ENCODE measurements around the gene LYST.
"Not testable (repeated sequence)": the region's sequence is repeated elsewhere in the genome, so short reads cannot be mapped to it uniquely, and the experiment has no call there.

The LYST gene

DNA sequence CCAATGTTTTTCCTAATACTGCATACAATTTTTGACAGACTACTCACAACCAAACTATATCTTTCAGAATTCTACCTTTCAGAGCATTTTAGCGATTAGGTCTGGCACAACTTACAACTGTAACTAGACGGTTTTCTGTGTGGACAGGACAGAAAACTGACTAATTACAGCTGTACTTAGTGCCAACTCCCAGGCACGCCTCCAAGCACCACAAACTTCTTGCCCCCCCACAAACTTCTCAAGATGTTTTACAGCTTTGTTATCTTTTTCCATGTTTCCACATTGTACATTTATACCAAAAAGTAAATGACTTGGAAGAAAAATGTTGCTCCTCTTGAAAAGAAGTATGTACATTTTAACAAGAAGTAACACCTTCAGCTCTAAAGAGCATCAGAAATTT lies 13.8 kb downstream of the LYST start:
- Histone ChIP-seq H3K79me2 (ENCODE audit: control insufficient read depth, low read length) (no peaks in the 10 kb centered on the region), H3K27me3 (ENCODE audit: control insufficient read depth, low read length) (peaks cover 8% of the 10 kb centered on the region), H3K9me3 (ENCODE audit: control insufficient read depth, insufficient read depth, low read length) (no peaks in the 10 kb centered on the region), H3K27ac (ENCODE audit: low read depth, low read length) (no peak overlapping the region), H4K20me1 (ENCODE audit: control insufficient read depth, insufficient read depth, low read depth, low read length) (no peaks in the 10 kb centered on the region), H3K4me3 (ENCODE audit: low read length) (no peak overlapping the region), H3K4me2 (ENCODE audit: low read length) (no peak overlapping the region), H3F3A (ENCODE audit: control insufficient read depth, insufficient read depth) (no peaks in the 10 kb centered on the region; the same call in 1 of the 2 replicates), H3K36me3 (ENCODE audit: control insufficient read depth, low read length) (no peaks in the 10 kb centered on the region), H3K4me1 (ENCODE audit: control insufficient read depth, low read length) (no peaks in the 10 kb centered on the region), H3K9me2 (replicated peaks; ENCODE audit: control insufficient read depth, low read length) (no peaks in the 10 kb centered on the region)
- TF ChIP-seq, protein P1, sequence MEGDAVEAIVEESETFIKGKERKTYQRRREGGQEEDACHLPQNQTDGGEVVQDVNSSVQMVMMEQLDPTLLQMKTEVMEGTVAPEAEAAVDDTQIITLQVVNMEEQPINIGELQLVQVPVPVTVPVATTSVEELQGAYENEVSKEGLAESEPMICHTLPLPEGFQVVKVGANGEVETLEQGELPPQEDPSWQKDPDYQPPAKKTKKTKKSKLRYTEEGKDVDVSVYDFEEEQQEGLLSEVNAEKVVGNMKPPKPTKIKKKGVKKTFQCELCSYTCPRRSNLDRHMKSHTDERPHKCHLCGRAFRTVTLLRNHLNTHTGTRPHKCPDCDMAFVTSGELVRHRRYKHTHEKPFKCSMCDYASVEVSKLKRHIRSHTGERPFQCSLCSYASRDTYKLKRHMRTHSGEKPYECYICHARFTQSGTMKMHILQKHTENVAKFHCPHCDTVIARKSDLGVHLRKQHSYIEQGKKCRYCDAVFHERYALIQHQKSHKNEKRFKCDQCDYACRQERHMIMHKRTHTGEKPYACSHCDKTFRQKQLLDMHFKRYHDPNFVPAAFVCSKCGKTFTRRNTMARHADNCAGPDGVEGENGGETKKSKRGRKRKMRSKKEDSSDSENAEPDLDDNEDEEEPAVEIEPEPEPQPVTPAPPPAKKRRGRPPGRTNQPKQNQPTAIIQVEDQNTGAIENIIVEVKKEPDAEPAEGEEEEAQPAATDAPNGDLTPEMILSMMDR (IDR thresholded peaks at IDR 0.05; ENCODE audit: low read depth, low read length, poor library complexity, severe bottlenecking) = no peak
- TF ChIP-seq EZH2phosphoT487 (IDR thresholded peaks at IDR 0.05; ENCODE audit: borderline replicate concordance, low read length) = no peak

DNA sequence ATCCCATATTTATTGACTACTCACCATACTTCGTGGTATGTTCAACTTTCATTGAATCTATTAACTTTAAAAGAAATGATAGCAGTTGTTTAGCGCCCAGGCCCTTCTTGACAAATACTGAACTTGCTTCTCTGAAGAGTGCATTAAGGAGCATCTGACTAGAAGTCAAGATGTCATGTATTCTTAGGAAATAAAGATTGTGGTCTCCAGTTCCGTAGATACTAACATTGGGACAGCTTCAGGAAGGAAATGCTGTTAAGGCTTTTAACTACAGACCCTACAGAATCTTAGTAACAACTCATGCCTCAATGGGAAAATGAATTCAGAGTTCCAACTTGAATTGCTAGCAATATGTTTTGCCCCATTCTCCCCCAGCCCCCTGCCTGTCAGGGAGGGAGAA lies 14.8 kb downstream of the LYST start:
- TF ChIP-seq, protein P1 (IDR thresholded peaks at IDR 0.05; ENCODE audit: low read depth, low read length, poor library complexity, severe bottlenecking) = no peak
- no peak for TF ChIP-seq EZH2phosphoT487 (IDR thresholded peaks at IDR 0.05; ENCODE audit: borderline replicate concordance, low read length)
- H3K79me2 ChIP-seq (ENCODE audit: control insufficient read depth, low read length) = no peaks in the 10 kb centered on the region
- no peaks in the 10 kb centered on the region for H3K9me2 ChIP-seq (replicated peaks; ENCODE audit: control insufficient read depth, low read length)
- no peaks in the 10 kb centered on the region for H3K36me3 ChIP-seq (ENCODE audit: control insufficient read depth, low read length)
- no peak overlapping the region for H3K27ac ChIP-seq (ENCODE audit: low read depth, low read length)
- H3K4me1 ChIP-seq (ENCODE audit: control insufficient read depth, low read length) = no peaks in the 10 kb centered on the region
- no peak overlapping the region for H3K4me3 ChIP-seq (ENCODE audit: low read length)
- no peaks in the 10 kb centered on the region; the same call in 1 of the 2 replicates for H3F3A ChIP-seq (ENCODE audit: control insufficient read depth, insufficient read depth)
- no peak overlapping the region for H3K4me2 ChIP-seq (ENCODE audit: low read length)
- H4K20me1 ChIP-seq (ENCODE audit: control insufficient read depth, insufficient read depth, low read depth, low read length) = no peaks in the 10 kb centered on the region
- peaks cover 8% of the 10 kb centered on the region for H3K27me3 ChIP-seq (ENCODE audit: control insufficient read depth, low read length)
- H3K9me3 ChIP-seq (ENCODE audit: control insufficient read depth, insufficient read depth, low read length) = no peaks in the 10 kb centered on the region

DNA sequence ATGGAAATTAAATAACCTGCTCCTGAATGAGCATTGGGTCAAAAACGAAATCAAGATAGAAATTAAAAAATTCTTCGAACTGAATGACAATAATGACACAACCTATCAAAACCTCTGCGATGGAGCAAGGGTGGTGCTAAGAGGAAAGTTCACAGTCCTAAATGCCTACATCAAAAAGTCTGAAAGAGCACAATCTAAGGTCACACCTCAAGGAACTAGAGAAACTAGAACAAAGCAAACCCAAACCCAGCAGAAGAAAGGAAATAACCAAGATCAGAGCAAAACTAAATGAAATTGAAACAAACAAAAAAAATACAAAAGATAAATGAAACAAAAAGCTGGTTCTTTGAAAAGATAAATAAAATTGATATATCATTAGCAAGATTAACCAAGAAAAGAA lies 18.5 kb downstream of the LYST start:
- not testable (repeated sequence) for H3K4me1 ChIP-seq (ENCODE audit: control insufficient read depth, low read length); H3K27me3 ChIP-seq (ENCODE audit: control insufficient read depth, low read length); H3K4me3 ChIP-seq (ENCODE audit: low read length); H3K9me3 ChIP-seq (ENCODE audit: control insufficient read depth, insufficient read depth, low read length); H4K20me1 ChIP-seq (ENCODE audit: control insufficient read depth, insufficient read depth, low read depth, low read length); H3K4me2 ChIP-seq (ENCODE audit: low read length); H3K36me3 ChIP-seq (ENCODE audit: control insufficient read depth, low read length); H3K27ac ChIP-seq (ENCODE audit: low read depth, low read length); H3F3A ChIP-seq (ENCODE audit: control insufficient read depth, insufficient read depth); H3K9me2 ChIP-seq (replicated peaks; ENCODE audit: control insufficient read depth, low read length); H3K79me2 ChIP-seq (ENCODE audit: control insufficient read depth, low read length)

DNA sequence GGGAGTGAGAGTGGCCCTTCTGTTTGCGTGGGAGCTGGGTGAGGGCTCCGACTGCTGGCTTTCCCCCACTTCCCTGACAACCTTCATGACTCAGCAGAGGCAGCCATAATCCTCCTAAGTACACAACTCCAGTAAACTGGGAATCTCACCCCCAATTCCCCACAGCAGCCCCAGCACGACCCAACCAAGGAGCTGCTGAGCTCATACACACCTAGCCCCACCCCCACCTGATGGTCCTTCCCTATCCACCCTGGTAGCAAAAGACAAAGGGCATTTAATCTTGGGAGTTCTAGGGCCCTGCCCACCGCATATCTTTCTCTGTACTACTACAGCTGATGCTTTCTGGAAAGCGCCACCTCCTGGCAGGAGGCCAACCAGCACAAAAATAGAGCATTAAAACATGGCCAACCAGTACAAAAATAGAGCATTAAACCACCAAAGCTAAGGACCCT lies 21.0 kb downstream of the LYST start:
- not testable (repeated sequence) for H3K27ac ChIP-seq (ENCODE audit: low read depth, low read length); H3K79me2 ChIP-seq (ENCODE audit: control insufficient read depth, low read length)

More for the DNA sequence above, 21.0 kb downstream of the LYST start:
- not testable (repeated sequence) for H3K27me3 ChIP-seq (ENCODE audit: control insufficient read depth, low read length); H4K20me1 ChIP-seq (ENCODE audit: control insufficient read depth, insufficient read depth, low read depth, low read length); H3F3A ChIP-seq (ENCODE audit: control insufficient read depth, insufficient read depth); H3K9me3 ChIP-seq (ENCODE audit: control insufficient read depth, insufficient read depth, low read length); H3K4me3 ChIP-seq (ENCODE audit: low read length); H3K9me2 ChIP-seq (replicated peaks; ENCODE audit: control insufficient read depth, low read length); H3K36me3 ChIP-seq (ENCODE audit: control insufficient read depth, low read length); H3K4me2 ChIP-seq (ENCODE audit: low read length)
- H3K4me1 ChIP-seq (ENCODE audit: control insufficient read depth, low read length) = peaks cover 14% of the 10 kb centered on the region
- TF ChIP-seq, protein P1 (IDR thresholded peaks at IDR 0.05; ENCODE audit: low read depth, low read length, poor library complexity, severe bottlenecking) = peak; percentile 37

All from DOHH2 (cell line).